IMR-90 (cell line): ENCODE results near the gene ALPP. TPM values are rescaled to one million over a fixed set of nuclear protein-coding genes. Genes with fewer than 3 reads are reported as not detected.

Experiments
- ATAC-seq: fragments of 200-7000 bp; cut with Tn5 transposase; 2 replicates; pipeline ENCODE4 v1.9.1; 2020; ENCODE audit warnings: low read depth, mild to moderate bottlenecking, moderate library complexity
- BruUV-seq: library from RNA; stranded (reverse); fragments of 400-500 nt; replicated peaks from 2 replicates; lab custom pipeline; 2021; lab: Mats Ljungman, UMichigan
- CTCF ChIA-PET: fragments of 300-600 bp; formaldehyde crosslinking; extraction: SDS; loops from one replicate; lab custom pipeline; 2021; ENCODE audit warnings: antibody characterized with exemption; lab: Yijun Ruan, JAX
- POLR2A ChIA-PET: fragments of 300-600 bp; sonication (Branson Sonifier 250); formaldehyde crosslinking; loops from one replicate; lab custom pipeline; 2022; ENCODE audit warnings: antibody characterized with exemption; ENCODE audit not compliant: unreplicated experiment; lab: Charles Lee
- DNase-seq: peaks from one replicate; pipeline ENCODE4 v3.0.0; 2013
- H2AFZ ChIP-seq: replicated peaks from 2 replicates; pipeline ENCODE3; 2013; ENCODE audit warnings: low read length, mild to moderate bottlenecking; ENCODE audit not compliant: poor library complexity
- H2AK5ac ChIP-seq: 2 replicates; pipeline ENCODE4 v1.6.1; 2013; ENCODE audit warnings: low read depth, low read length, inconsistent platforms
- H2AK9ac ChIP-seq: replicated peaks from 2 replicates; pipeline ENCODE3; 2013; ENCODE audit warnings: mild to moderate bottlenecking, low read depth, low read length, moderate library complexity; ENCODE audit not compliant: poor library complexity
- H2BK120ac ChIP-seq: 2 replicates; pipeline ENCODE4 v1.6.1; 2013; ENCODE audit warnings: low read depth, low read length, inconsistent platforms
- H2BK15ac ChIP-seq: 3 replicates; pipeline ENCODE4 v1.6.1; 2013; ENCODE audit warnings: low read depth, low read length, inconsistent platforms
- H2BK20ac ChIP-seq: 2 replicates; pipeline ENCODE4 v1.6.1; 2013; ENCODE audit warnings: low read depth, mild to moderate bottlenecking, inconsistent platforms, low read length, moderate library complexity
- H2BK5ac ChIP-seq: 2 replicates; pipeline ENCODE4 v1.6.1; 2013; ENCODE audit warnings: mild to moderate bottlenecking, low read depth, low read length, inconsistent platforms; ENCODE audit not compliant: poor library complexity, severe bottlenecking
- H3K14ac ChIP-seq: replicated peaks from 2 replicates; pipeline ENCODE4 v1.6.1; 2013; ENCODE audit warnings: low read depth, low read length, inconsistent platforms
- H3K18ac ChIP-seq: 2 replicates; pipeline ENCODE4 v1.6.1; 2013; ENCODE audit warnings: low read depth, low read length, control low read depth
- H3K23ac ChIP-seq: 2 replicates; pipeline ENCODE4 v1.6.1; 2013; ENCODE audit warnings: low read depth, low read length, inconsistent platforms
- H3K27ac ChIP-seq: 2 replicates; pipeline ENCODE4 v1.5.1; 2013; ENCODE audit warnings: mild to moderate bottlenecking, control low read depth, low read length; ENCODE audit not compliant: insufficient read depth
- H3K27me3 ChIP-seq: 2 replicates; pipeline ENCODE4 v1.6.1; 2013; ENCODE audit warnings: low read length; ENCODE audit not compliant: control insufficient read depth, insufficient read depth
- H3K36me3 ChIP-seq: 2 replicates; pipeline ENCODE4 v1.6.1; 2013; ENCODE audit warnings: low read length, mixed read lengths; ENCODE audit not compliant: control insufficient read depth, insufficient read depth
- H3K4ac ChIP-seq: 2 replicates; pipeline ENCODE4 v1.6.1; 2013; ENCODE audit warnings: low read depth, low read length, inconsistent platforms
- H3K4me1 ChIP-seq: 2 replicates; pipeline ENCODE4 v1.6.1; 2013; ENCODE audit warnings: low read length, mixed read lengths; ENCODE audit not compliant: control insufficient read depth, insufficient read depth
- H3K4me2 ChIP-seq: 2 replicates; pipeline ENCODE4 v1.6.1; 2013; ENCODE audit warnings: low read depth, mild to moderate bottlenecking, control low read depth, low read length, moderate library complexity
- H3K4me3 ChIP-seq: 2 replicates; pipeline ENCODE4 v1.5.1; 2013; ENCODE audit warnings: low read depth, mild to moderate bottlenecking, control low read depth, low read length, moderate library complexity; ENCODE audit not compliant: insufficient read depth
- H3K56ac ChIP-seq: 2 replicates; pipeline ENCODE4 v1.6.1; 2013; ENCODE audit warnings: low read length, inconsistent platforms; ENCODE audit not compliant: insufficient read depth; ENCODE audit errors: extremely low read depth
- H3K79me1 ChIP-seq, 2 experiments: 2 replicates each; pipeline ENCODE4 v1.6.1; 2013; ENCODE audit warnings: low read length in 2 of 2, inconsistent platforms in 1 of 2, low read depth in 1 of 2
- H3K9ac ChIP-seq: 2 replicates; pipeline ENCODE4 v1.6.1; 2013; ENCODE audit warnings: low read depth, low read length, control low read depth
- H3K9me1 ChIP-seq: 2 replicates; pipeline ENCODE4 v1.6.1; 2013; ENCODE audit warnings: low read length, inconsistent platforms; ENCODE audit not compliant: insufficient read depth
- H3K9me3 ChIP-seq: 2 replicates; pipeline ENCODE4 v1.6.1; 2013; ENCODE audit warnings: low read length; ENCODE audit not compliant: control insufficient read depth, insufficient read depth
- H4K20me1 ChIP-seq: 2 replicates; pipeline ENCODE4 v1.6.1; 2013; ENCODE audit warnings: low read length, inconsistent platforms; ENCODE audit not compliant: insufficient read depth
- H4K5ac ChIP-seq: 2 replicates; pipeline ENCODE4 v1.6.1; 2013; ENCODE audit warnings: mild to moderate bottlenecking, low read depth, low read length, control low read depth
- H4K8ac ChIP-seq, 2 experiments: 2 replicates each; pipeline ENCODE4 v1.6.1; 2013; ENCODE audit warnings: low read depth in 2 of 2, low read length in 2 of 2, control low read depth in 1 of 2, inconsistent platforms in 1 of 2
- H4K91ac ChIP-seq: 2 replicates; pipeline ENCODE4 v1.6.1; 2013; ENCODE audit warnings: low read depth, low read length, inconsistent platforms; ENCODE audit not compliant: insufficient read depth
- CHD1 ChIP-seq: IDR thresholded peaks from 2 replicates; pipeline ENCODE4 v1.6.1; 2012; ENCODE audit warnings: low read depth, low read length, improper control_type of control experiment
- MXI1 ChIP-seq: IDR thresholded peaks from 2 replicates; pipeline ENCODE4 v1.6.1; 2012; ENCODE audit warnings: low read depth, mild to moderate bottlenecking, low read length, moderate library complexity, borderline replicate concordance
- POLR2A ChIP-seq: IDR thresholded peaks from 2 replicates; pipeline ENCODE4 v1.6.1; 2012; ENCODE audit warnings: mild to moderate bottlenecking, low read depth, low read length
- RAD21 ChIP-seq: IDR thresholded peaks from 2 replicates; pipeline ENCODE4 v1.6.1; 2012; ENCODE audit warnings: low read length, improper control_type of control experiment
- RFX5 ChIP-seq: IDR thresholded peaks from 2 replicates; pipeline ENCODE4 v1.8.0; 2012; ENCODE audit warnings: low read depth, mild to moderate bottlenecking, low read length, moderate library complexity
- WGBS, 2 experiments: methylation state at CpG; one replicate each; pipeline versions ENCODE4 v1.1.5 to v1.1.7; 2013; ENCODE audit warnings: missing lambda C conversion rate in 2 of 2; ENCODE audit not compliant: insufficient read length in 1 of 2; ENCODE audit errors: extremely low coverage in 2 of 2; 5-methylcytosine and 5-hydroxymethylcytosine counted together
- dilution Hi-C: fragments of 300-500 bp; cut with HindIII; formaldehyde crosslinking; loops from one replicate; pipeline ENCODE4 v1.14.3; 2018; ENCODE audit warnings: low sequenced_read_pairs; ENCODE audit not compliant: unreplicated experiment
- in situ Hi-C: fragments of 300-500 bp; cut with MboI; formaldehyde crosslinking; loops from 3 replicates; pipeline ENCODE4 v1.14.3; 2019; ENCODE audit warnings: low sequenced_read_pairs, inconsistent platforms, mixed read lengths
- intact Hi-C: fragments of 100-400 bp; cut with micrococcal nuclease; formaldehyde crosslinking; loops from 2 replicates; pipeline ENCODE4 v1.10.0; 2022
- polyA plus RNA-seq, 3 experiments: library from polyadenylated mRNA; depleted of rRNA; stranded (reverse); fragments of >200 nt; gene quantifications; 2 replicates each; pipeline ENCODE4 v1.2.3, GENCODE V29; 2012; ENCODE audit warnings: low replicate concordance in 1 of 3
- total RNA-seq: library from RNA; depleted of rRNA; stranded (reverse); fragments of >200 nt; gene quantifications from 2 replicates; pipeline ENCODE4 v1.2.3, GENCODE V29; 2012
- TF ChIP-seq, protein P1 (sequence below): fragments of 150-350 bp; IDR thresholded peaks from 2 replicates; pipeline ENCODE4 v1.6.1; 2017; ENCODE audit warnings: mild to moderate bottlenecking, antibody characterized with exemption, low read length, low read depth
- TF ChIP-seq, protein P2 (sequence below): conservative IDR thresholded peaks from 2 replicates; pipeline ENCODE4 v1.5.1; 2012; ENCODE audit warnings: mild to moderate bottlenecking, low read depth, low read length, improper control_type of control experiment

Gene ALPP
- total and polyA plus RNA-seq, 2 of the 4 experiments (the other 2 are of a cell fraction): not detected

- Histone ChIP-seq H3K27me3 (peaks cover 85% of the 10 kb centered on the region), H3K4me2 (no peak overlapping the region), H4K91ac (no peak overlapping the region), H3K9me1 (no peaks in the 10 kb centered on the region), H3K18ac (no peak overlapping the region), H3K23ac (no peak overlapping the region), H3K4ac (no peak overlapping the region), H2AFZ (no peak overlapping the region), H2AK5ac (no peak overlapping the region), H2BK20ac (no peak overlapping the region), H4K20me1 (no peaks in the 10 kb centered on the region; the same call in 1 of the 2 replicates), H2BK120ac (no peak overlapping the region), H2BK5ac (no peak overlapping the region), H3K79me1 (no peaks in the 10 kb centered on the region), H3K4me3 (no peak overlapping the region), H4K5ac (no peak overlapping the region), H3K56ac (no peak overlapping the region), H4K8ac (no peak overlapping the region), H3K27ac (no peak overlapping the region), H3K36me3 (no peaks in the 10 kb centered on the region), H3K9ac (no peak overlapping the region), H3K4me1 (no peaks in the 10 kb centered on the region), H2AK9ac (no peak overlapping the region), H3K9me3 (peaks cover 5% of the 10 kb centered on the region; the same call in 1 of the 2 replicates), H3K14ac (no peak overlapping the region), H2BK15ac (no peak overlapping the region)
- no TSS peak for BruUV-seq
- dilution Hi-C loops: no loop called here
- CTCF ChIA-PET: no interaction called here
- ATAC-seq (no peak), DNase-seq (no peak)
- intact Hi-C loops: no loop called here
- POLR2A ChIA-PET: interaction anchor here (0.6 kb wide), 1 partner anchor 10 kb away, joined by 3 read pairs; no protein-coding TSS in a partner anchor
- no CpG with 5 or more reads among the region's 6 CpGs for WGBS, 2 experiments
- TF ChIP-seq, protein P1, sequence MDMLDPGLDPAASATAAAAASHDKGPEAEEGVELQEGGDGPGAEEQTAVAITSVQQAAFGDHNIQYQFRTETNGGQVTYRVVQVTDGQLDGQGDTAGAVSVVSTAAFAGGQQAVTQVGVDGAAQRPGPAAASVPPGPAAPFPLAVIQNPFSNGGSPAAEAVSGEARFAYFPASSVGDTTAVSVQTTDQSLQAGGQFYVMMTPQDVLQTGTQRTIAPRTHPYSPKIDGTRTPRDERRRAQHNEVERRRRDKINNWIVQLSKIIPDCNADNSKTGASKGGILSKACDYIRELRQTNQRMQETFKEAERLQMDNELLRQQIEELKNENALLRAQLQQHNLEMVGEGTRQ: no peak
- TF ChIP-seq RAD21 (no peak), MXI1 (no peak), POLR2A (no peak), RFX5 (no peak), CHD1 (no peak)
- TF ChIP-seq, protein P2, sequence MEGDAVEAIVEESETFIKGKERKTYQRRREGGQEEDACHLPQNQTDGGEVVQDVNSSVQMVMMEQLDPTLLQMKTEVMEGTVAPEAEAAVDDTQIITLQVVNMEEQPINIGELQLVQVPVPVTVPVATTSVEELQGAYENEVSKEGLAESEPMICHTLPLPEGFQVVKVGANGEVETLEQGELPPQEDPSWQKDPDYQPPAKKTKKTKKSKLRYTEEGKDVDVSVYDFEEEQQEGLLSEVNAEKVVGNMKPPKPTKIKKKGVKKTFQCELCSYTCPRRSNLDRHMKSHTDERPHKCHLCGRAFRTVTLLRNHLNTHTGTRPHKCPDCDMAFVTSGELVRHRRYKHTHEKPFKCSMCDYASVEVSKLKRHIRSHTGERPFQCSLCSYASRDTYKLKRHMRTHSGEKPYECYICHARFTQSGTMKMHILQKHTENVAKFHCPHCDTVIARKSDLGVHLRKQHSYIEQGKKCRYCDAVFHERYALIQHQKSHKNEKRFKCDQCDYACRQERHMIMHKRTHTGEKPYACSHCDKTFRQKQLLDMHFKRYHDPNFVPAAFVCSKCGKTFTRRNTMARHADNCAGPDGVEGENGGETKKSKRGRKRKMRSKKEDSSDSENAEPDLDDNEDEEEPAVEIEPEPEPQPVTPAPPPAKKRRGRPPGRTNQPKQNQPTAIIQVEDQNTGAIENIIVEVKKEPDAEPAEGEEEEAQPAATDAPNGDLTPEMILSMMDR: no peak
- in situ Hi-C loops: no loop called here
Measured at GRCh38 chr2:232418056-232418455, 39.5 kb downstream of the ALPP start.
